SIG-M5 treated with dmso at 0.1 percent for 504 hours (cell line): Measurements from ENCODE around the gene ATN1.
A peak's percentile ranks its signal among the peaks of the same experiment; 100 is the strongest.
"Not testable (repeated sequence)": the region's sequence is repeated elsewhere in the genome, so short reads cannot be mapped to it uniquely, and the experiment has no call there.

Source experiments
- DNase-seq: peaks from one replicate; lab custom pipeline; 2025; ENCODE audit not compliant: unreplicated experiment; lab: John Stamatoyannopoulos, UW

ATN1 gene

DNA sequence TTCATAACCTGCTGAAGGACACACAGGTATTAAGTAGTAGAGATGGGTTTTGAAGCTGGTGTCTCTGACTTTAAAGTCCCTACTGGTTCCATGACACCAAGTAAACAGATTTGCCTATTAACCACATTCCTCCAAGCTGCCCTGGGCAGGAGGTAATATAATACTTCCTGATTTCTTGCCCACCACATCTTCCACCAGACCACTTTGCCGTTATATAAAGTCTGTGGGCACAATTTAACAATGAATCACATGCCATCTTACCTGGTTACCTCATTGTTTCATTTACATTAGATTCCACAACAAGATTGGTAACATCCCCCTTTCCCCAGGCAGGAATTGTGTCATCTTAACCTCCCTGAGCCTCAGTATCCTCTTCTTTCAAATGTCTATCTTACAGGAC lies 24.0 kb upstream of the ATN1 start:
- DNase-seq, result no peak

DNA sequence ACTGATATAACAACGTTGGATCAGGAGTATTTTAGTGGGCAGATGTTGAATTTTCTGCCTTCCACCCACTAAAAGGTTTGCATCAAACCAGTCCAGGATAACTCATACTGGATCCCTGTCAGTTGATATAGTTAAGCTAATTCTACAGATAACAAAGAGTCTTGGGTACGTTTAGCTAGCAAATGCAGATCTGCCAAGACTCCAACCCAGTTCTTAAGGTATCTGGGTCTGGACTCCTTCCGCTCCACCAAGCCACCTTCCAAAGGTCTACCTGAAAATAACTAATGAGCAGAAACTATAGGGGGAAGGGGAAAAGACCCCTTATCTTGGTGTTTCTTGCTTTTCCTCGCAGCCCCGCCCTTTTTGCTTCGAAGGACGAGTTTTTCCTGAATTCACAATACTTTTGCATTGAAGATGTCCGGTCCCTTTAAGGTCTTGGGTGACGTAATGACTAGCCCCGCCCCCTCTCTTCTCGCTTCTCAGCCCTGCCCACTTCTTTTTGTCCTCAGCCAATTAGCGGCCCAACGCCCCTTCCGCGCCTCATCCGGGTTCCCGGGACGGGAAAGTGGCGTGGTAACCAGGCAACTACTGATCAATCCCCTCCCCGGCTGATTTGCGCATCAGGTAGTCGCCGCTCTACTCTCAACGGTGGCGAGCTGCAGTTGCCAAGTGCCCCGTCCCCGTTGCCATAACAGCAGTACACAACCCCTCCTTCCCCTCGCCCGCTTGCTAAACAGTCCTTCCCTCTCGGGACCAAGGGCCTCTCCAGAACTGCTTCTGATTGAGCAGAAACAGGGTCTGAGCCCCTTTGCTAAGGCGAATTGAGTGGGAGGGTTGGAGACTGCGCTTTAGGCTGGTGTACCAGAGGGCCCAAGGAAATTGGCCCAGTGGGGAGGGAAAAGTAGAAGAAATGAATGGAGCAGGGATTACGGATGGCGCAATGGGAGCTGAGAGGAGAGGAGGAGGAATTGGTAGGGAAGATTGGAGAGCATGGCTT lies 23.2 kb upstream of the ATN1 start, which contains the start of gene LRRC23:
TSS of gene LRRC23 (plus strand) at position 543 of the 997 bp plus-strand sequence. CDS start 812 bp downstream, outside the sequence.
- DNase-seq, result peak; percentile 97

DNA sequence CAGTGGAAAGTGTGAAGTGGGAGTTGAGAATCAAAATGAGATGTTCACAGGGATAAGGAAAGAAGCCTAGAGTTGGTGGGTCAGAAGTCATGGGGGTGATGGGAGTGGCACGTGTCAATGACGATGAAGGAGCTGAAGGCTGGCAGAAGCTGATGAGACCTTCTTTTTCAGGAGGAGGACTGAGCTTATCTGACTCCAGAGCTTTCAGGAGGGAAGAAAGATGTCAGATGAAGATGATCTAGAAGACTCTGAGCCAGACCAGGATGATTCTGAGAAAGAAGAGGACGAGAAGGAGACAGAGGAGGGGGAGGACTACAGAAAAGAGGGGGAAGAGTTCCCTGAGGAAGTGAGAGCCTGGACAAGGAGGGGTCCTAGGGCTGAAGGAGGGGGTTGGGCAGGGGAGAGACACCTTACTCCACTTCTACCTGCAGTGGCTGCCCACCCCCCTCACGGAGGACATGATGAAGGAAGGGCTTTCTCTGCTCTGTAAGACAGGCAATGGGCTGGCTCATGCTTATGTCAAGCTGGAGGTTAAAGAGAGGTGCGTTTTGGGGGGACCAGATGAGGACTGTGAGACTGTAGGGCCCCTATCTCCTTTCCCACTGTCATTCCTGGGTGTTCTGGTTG lies 22.2 kb upstream of the ATN1 start:
- DNase-seq, result no peak

DNA sequence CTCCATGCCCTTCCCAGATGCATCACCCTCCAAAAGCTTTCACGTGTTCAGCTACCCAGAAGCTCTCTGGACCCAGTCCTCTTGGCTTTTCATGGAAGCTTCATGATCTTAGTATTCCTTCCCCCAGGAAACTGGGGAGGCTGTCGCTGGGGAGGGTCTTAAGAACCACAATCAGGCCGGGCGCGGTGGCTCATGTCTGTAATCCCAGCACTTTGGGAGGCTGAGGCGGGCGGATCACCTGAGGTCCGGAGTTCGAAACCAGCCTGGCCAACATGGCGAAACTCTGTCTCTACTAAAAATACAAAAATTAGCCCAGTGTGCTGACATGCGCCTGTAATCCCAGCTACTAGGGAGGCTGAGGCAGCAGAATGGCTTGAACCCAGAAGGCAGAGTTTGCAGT lies 19.6 kb upstream of the ATN1 start:
- DNase-seq, result not testable (repeated sequence)

DNA sequence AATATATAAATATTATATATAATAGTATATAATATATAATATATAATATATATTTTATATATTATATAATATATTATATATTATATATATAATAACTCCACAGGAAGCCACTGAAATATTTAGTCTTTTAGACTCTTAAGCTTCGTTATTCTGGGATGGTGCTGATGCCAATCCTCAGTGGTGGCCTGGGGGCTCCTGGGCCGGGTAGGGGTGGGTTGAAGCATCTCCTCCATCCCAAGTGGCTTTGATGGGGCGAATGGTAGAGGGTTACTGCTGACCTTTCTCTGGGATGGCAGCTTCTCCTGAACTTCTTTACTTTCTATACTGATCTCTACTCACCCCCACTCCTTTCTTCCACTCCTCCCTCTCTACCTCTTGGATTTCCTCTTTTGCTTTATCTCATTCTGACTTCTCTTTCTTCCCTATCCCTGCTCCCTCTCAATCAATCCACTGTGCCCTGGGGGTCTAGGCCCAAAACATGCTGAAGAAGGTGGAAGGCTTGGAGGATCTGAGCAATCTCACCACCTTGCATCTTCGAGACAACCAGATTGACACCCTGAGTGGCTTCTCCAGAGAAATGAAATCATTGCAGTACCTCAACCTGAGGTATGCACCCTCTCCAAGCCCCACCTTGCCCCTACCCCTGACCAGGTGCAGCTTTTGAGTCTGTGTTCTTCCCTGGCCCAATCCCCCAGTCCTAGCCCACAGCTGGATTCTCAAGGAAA lies 18.2 kb upstream of the ATN1 start:
- DNase-seq, result no peak

DNA sequence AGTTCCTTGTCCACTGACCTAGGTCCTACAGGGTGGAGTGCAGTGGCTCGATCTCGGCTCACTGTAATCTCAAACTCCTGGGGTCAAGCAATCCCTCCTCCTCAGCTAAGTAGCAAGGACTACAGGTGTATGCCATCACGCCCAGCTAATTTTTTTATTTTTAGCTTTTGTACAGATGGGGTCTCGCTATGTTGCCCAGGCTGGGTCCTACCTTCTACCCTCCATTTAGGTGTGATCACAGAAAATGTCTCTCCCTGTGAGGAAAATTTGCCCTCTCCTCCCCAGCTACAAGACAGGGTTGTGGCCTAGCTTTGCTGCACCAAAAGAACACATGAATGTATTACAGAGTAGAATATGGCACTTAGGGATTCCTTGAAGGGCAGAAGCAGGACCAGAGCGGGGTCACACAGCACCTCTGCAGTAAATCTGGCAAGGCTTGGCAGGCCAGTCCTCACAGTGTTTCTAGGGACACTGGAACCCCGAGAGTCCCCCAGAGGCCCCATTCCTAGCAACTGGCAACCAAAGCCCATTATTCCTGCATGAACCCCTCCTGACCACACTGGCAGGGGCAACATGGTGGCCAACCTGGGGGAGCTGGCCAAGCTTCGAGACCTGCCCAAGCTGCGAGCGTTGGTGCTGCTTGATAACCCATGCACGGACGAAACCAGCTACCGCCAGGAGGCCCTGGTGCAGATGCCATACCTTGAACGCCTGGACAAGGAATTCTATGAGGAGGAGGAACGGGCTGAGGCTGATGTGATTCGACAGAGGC lies 15.4 kb upstream of the ATN1 start:
- DNase-seq, result no peak

DNA sequence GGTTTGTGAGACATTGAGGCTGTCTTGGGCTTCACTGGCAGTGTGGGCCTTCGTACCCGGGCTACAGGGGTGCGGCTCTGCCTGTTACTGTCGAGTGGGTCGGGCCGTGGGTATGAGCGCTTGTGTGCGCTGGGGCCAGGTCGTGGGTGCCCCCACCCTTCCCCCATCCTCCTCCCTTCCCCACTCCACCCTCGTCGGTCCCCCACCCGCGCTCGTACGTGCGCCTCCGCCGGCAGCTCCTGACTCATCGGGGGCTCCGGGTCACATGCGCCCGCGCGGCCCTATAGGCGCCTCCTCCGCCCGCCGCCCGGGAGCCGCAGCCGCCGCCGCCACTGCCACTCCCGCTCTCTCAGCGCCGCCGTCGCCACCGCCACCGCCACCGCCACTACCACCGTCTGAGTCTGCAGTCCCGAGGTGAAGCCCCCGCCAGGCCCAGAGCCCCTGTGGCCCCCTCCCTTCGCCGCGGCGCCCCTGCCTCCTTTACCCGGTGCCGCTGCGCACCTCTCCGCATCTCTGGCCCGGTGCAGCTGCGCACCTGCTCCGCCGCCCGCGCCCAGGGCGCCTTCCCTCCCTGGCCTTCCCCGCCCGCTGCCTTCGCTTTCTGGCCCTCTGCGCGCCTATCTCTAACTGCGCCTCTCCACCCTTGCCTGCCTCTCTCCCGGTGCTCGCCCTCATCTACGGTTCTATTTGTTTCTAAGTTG lies 13.4 kb upstream of the ATN1 start, which contains the start of gene ENO2:
TSS of gene ENO2 (plus strand) at position 335 of the 701 bp plus-strand sequence. CDS start 1,253 bp downstream, outside the sequence.
- DNase-seq, result peak; percentile 55

DNA sequence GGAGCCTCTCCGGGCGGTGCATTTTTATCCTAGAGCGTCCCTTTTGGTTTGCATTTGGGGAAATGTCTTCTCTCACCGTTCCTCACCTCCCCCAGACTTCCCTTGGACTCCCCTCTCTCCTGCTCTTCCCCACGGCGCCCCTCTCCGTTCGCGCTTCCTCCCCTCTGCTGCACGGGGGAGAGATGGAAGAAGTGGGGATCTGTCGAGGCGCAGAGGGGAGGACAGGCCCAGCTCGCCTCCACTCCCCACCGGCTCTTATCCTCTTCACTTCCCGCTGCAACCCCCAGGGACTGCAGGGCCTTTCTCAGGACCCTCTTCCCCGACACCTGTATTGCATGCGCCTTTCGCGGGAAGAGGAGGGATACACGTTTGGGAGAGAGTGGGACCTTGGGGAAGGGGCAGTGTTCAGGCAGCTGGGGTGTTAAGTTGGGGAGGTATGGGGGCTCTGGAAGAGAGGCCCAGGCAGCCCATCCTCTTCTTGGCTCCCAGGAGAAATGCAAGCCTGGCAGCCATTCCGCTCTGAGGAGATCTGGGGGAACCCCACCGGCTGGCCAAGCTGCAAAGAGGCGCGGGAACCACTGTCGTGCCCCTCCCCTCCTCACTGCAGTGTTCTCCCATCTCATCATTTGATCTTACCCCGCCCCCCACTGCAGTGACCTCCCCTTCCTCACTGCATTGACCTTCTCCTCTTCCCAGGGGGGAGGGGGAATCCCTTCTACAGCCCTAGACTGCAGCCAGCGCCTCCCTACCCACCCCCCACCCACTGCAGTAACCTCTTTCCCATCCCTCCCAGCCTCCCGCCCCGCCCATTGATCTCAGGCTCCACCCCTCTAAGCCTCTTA lies 12.6 kb upstream of the ATN1 start:
- DNase-seq, result no peak

DNA sequence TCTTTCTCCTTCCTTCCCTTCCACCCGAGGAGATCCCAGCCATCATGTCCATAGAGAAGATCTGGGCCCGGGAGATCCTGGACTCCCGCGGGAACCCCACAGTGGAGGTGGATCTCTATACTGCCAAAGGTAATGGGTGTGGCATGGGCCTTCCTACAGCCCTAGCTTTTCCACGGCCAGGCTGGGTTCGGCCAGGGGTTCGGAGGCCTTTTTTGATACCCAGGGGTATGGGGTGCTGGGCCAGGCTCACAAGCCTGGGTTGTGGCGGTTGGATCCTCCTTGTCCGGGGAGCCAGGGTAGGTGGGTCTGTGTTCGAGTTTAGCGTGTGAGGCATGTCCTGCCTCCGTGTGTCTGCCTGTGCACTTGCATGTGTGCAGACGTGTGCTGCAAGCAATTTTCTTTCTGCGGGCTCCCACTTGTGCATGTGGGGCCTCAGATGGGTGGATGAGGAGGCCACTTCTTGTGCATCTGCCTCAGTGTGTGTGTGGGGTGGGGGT lies 11.9 kb upstream of the ATN1 start:
- DNase-seq, result no peak

DNA sequence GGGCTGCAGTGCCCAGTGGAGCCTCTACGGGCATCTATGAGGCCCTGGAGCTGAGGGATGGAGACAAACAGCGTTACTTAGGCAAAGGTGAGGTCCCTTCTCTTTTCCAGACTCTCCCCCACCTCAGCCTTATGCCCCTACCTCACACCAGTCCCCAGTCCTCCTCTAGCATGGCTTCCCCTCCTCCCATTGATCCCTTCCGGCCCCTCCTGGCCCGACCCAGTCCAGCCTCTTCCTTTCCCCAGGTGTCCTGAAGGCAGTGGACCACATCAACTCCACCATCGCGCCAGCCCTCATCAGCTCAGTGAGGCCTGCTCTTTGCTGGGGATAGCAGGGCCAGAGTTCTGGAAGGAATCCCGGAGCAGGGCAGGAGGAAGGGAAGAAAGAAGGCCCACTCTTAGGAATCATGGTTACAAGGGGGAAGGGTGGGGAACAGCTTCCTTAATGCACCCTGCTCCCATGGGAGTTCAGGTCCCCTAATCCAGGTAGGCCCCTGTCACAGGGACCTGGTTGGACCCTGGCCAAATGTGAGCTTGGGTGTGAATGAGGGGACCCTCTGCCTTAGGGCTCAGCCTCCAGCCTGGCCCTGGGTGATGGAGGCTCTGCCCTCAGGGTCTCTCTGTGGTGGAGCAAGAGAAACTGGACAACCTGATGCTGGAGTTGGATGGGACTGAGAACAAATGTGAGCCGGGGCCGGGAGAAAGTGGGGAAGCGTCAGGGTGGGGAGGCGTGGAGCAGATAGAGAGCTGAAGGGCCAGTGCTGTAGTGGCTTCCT lies 11.1 kb upstream of the ATN1 start:
- no peak for DNase-seq

DNA sequence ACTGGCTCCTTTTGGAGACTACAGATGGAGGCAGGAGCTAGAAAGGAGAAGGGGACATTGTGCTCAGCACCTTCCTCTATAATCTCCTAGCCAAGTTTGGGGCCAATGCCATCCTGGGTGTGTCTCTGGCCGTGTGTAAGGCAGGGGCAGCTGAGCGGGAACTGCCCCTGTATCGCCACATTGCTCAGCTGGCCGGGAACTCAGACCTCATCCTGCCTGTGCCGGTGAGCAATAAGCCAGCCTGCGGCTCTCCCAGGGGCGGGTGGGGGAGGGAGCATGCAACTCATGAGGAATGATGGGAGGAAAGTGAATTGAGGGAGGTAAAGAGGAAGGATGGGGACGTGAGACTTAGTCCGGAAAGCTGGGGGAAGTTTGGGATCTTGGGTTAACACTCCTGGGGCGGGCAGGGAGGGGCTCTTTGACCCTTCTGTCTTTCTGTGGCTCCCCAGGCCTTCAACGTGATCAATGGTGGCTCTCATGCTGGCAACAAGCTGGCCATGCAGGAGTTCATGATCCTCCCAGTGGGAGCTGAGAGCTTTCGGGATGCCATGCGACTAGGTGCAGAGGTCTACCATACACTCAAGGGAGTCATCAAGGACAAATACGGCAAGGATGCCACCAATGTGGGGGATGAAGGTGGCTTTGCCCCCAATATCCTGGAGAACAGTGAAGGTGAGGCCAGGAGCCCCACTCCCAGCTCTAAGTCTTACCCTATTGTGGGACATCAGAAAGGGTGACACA lies 10.1 kb upstream of the ATN1 start:
- no peak for DNase-seq

DNA sequence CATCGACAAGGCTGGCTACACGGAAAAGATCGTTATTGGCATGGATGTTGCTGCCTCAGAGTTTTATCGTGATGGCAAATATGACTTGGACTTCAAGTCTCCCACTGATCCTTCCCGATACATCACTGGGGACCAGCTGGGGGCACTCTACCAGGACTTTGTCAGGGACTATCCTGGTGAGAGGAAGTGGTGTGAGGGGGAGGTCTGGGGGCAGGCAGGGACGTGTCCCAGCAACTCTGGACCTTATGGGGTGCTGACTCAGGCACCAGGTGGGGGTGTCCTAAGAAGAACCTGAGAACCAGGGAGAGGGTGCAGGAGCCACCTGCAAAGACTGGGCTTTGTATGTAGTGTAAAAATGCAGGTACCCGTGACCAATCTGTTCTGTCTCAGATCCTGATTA lies 8.2 kb upstream of the ATN1 start:
- no peak for DNase-seq

DNA sequence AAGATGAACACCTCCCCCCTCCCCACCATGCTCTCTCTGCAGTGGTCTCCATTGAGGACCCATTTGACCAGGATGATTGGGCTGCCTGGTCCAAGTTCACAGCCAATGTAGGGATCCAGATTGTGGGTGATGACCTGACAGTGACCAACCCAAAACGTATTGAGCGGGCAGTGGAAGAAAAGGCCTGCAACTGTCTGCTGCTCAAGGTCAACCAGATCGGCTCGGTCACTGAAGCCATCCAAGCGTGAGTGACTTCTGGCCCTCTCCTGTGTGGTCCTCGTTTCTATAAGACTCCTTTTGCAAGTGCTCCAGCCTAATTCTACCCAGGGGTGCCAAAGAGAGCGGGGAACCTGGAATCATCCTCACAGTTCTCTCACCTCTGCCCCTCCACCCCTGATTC lies 6.2 kb upstream of the ATN1 start:
- no peak for DNase-seq

DNA sequence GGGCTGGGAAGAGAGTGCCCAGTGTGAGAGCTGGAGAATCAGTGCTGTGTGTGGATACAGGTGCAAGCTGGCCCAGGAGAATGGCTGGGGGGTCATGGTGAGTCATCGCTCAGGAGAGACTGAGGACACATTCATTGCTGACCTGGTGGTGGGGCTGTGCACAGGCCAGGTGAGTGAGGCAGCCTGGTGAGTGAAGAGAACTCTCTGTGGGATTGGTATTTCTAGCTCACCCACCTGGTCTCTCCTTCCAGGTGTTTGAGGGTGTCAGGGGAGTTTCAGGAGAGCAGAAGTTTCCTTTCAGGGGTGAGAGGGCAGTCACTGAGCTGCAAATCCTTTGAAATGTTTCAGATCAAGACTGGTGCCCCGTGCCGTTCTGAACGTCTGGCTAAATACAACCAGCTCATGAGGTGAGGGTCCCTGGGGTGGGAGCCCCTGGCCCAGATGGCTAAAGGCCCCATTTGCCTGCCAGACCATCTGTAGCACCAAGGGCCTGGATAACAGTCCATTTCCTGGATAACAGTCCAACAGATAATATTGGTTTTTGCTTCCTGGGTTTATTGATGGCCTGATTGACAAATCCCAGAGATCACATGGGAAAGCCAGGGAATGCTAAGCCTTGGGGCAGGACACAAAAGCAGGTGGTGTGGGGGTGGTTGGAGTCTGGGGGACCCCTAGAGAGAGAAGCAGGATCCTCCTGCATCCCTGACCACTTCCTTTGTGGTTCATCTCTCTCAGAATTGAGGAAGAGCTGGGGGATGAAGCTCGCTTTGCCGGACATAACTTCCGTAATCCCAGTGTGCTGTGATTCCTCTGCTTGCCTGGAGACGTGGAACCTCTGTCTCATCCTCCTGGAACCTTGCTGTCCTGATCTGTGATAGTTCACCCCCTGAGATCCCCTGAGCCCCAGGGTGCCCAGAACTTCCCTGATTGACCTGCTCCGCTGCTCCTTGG lies 5.5 kb upstream of the ATN1 start:
- no peak for DNase-seq

DNA sequence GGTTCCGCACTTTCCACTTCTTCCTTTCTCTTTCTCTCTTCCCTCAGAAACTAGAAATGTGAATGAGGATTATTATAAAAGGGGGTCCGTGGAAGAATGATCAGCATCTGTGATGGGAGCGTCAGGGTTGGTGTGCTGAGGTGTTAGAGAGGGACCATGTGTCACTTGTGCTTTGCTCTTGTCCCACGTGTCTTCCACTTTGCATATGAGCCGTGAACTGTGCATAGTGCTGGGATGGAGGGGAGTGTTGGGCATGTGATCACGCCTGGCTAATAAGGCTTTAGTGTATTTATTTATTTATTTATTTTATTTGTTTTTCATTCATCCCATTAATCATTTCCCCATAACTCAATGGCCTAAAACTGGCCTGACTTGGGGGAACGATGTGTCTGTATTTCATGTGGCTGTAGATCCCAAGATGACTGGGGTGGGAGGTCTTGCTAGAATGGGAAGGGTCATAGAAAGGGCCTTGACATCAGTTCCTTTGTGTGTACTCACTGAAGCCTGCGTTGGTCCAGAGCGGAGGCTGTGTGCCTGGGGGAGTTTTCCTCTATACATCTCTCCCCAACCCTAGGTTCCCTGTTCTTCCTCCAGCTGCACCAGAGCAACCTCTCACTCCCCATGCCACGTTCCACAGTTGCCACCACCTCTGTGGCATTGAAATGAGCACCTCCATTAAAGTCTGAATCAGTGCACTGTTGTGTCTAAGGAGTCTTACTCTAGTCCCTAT lies 4.6 kb upstream of the ATN1 start:
- DNase-seq, result no peak

DNA sequence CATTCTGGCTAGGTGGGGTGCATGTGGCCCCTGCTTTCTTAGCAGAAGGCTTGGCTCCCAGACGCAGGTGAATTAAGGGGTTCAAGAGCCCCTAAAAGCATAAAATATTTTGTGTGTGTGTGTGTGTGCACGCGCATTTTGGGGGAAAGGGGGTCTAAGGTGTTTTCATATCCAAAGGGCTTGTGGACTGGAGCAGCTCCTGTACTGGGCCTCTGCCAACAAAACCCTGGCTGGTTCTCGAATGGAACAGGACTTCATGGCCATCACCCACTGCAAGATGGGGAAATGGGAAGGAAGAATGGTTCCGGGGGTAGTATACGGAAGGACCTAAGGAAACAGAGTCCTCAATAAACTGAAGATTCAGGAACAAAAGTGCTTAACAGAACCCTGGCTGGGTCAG lies 3.9 kb upstream of the ATN1 start:
- DNase-seq, result no peak
